ENCODE measurements around the gene ZNF664. TPM values are rescaled to one million over a fixed set of nuclear protein-coding genes. Genes with fewer than 3 reads are reported as not detected.

ZNF664 gene
- total and polyA plus RNA-seq, 2 of the 13 experiments (the other 11 are each of a cell fraction or from before 2014, with no cell fraction given), result 43.9 to 56.5 TPM

GRCh38 chr12:124009781-124010180 lies 36.8 kb downstream of the ZNF664 start (continued):
- TF ChIP-seq ZNF646 (CRISPR knock-in tag; IDR thresholded peaks at IDR 0.05) (no peak), PAXIP1 (CRISPR knock-in tag; conservative IDR thresholded peaks at IDR 0.05) (no peak), NFYC (CRISPR knock-in tag; IDR thresholded peaks at IDR 0.05) (no peak)
